SK-N-SH (cell line): ENCODE data around the gene WNT6. TPM values are rescaled to one million over a fixed set of nuclear protein-coding genes. Genes with fewer than 3 reads are reported as not detected.
A peak's percentile ranks its signal among the peaks of the same experiment; 100 is the strongest.

Experiments
- CTCF ChIA-PET: fragments of 300-600, 350-600 bp; formaldehyde crosslinking; extraction: SDS; loops from one replicate; lab custom pipeline; 2021; lab: Yijun Ruan, JAX
- POLR2A ChIA-PET: fragments of 350-600 bp; sonication (Branson Sonifier 250); formaldehyde crosslinking; extraction: SDS; loops from one replicate; lab custom pipeline; 2020; ENCODE audit warnings: antibody characterized with exemption, inconsistent platforms; lab: Yijun Ruan, JAX
- DNase-seq: peaks from one replicate; pipeline ENCODE4 v3.0.0; 2012
- H2AFZ ChIP-seq: fragments of 200-600 bp; sonication (generic); 2 replicates; pipeline ENCODE4 v1.8.1; 2016; ENCODE audit warnings: antibody characterized with exemption, mild to moderate bottlenecking, low read depth
- H3F3A ChIP-seq: fragments of 200-600 bp; sonication (generic); replicated peaks from 2 replicates; pipeline ENCODE3; 2016; ENCODE audit warnings: antibody characterized with exemption, mild to moderate bottlenecking; ENCODE audit not compliant: insufficient read depth
- H3K27ac ChIP-seq, 2 experiments: fragments of 200-500 bp in 1 of 2; fragments of 200-600 bp in 1 of 2; sonication (Bioruptor generic) in 1 of 2; sonication (generic), shearing (Covaris generic) in 1 of 2; 2 replicates each; pipeline versions ENCODE4 v1.5.1 to v1.6.1; 2014 to 2016; ENCODE audit warnings: low read depth in 2 of 2, inconsistent platforms in 1 of 2, low read length in 1 of 2, mild to moderate bottlenecking in 1 of 2, mixed read lengths in 1 of 2
- H3K27me3 ChIP-seq: fragments of 200-600 bp; sonication (generic), shearing (Covaris generic); 2 replicates; pipeline ENCODE4 v1.6.1; 2016; ENCODE audit warnings: mixed run types; ENCODE audit not compliant: insufficient read depth
- H3K36me3 ChIP-seq, 2 experiments: fragments of 200-500 bp in 1 of 2; fragments of 200-600 bp in 1 of 2; sonication (Bioruptor generic) in 1 of 2; sonication (generic) in 1 of 2; replicated peaks in 1 of 2; 2 replicates each; pipeline versions ENCODE3 to v1.5.1; 2014 to 2016; ENCODE audit warnings: low read length in 1 of 2, mild to moderate bottlenecking in 1 of 2; ENCODE audit not compliant: insufficient read depth in 2 of 2, control insufficient read depth in 1 of 2
- H3K4me1 ChIP-seq, 2 experiments: fragments of 200-500 bp in 1 of 2; fragments of 200-600 bp in 1 of 2; sonication (Bioruptor generic) in 1 of 2; sonication (generic), shearing (Covaris generic) in 1 of 2; 2 replicates each; pipeline versions ENCODE4 v1.5.1 to v1.6.1; 2014 to 2016; ENCODE audit warnings: low read depth in 1 of 2, low read length in 1 of 2, mixed run types in 1 of 2; ENCODE audit not compliant: insufficient read depth in 2 of 2, control insufficient read depth in 1 of 2
- H3K4me2 ChIP-seq: fragments of 200-600 bp; sonication (generic), shearing (Covaris generic); 2 replicates; pipeline ENCODE4 v1.6.1; 2017; ENCODE audit warnings: mixed run types
- H3K4me3 ChIP-seq, 2 experiments: fragments of 200-500 bp in 1 of 2; fragments of 200-600 bp in 1 of 2; sonication (Bioruptor generic) in 1 of 2; sonication (generic), shearing (Covaris generic) in 1 of 2; 2 replicates each; pipeline versions ENCODE4 v1.5.1 to v1.8.1; 2014 to 2016; ENCODE audit warnings: low read depth in 2 of 2, inconsistent platforms in 1 of 2, low read length in 1 of 2, mild to moderate bottlenecking in 1 of 2, mixed read lengths in 1 of 2, moderate library complexity in 1 of 2
- H3K79me2 ChIP-seq: fragments of 200-600 bp; sonication (generic); 2 replicates; pipeline ENCODE4 v1.8.1; 2017; ENCODE audit warnings: mild to moderate bottlenecking; ENCODE audit not compliant: insufficient read depth
- H3K9ac ChIP-seq: fragments of 200-600 bp; sonication (generic); 2 replicates; pipeline ENCODE4 v1.6.1; 2017; ENCODE audit warnings: mixed run types
- H3K9me2 ChIP-seq: fragments of 200-600 bp; sonication (generic); 2 replicates; pipeline ENCODE4 v1.6.1; 2017; ENCODE audit warnings: mixed run types
- H3K9me3 ChIP-seq: fragments of 200-600 bp; sonication (generic); 2 replicates; pipeline ENCODE4 v1.6.1; 2017; ENCODE audit warnings: mixed run types, mild to moderate bottlenecking, moderate library complexity
- H4K20me1 ChIP-seq: fragments of 200-600 bp; sonication (generic); 2 replicates; pipeline ENCODE4 v1.6.1; 2017; ENCODE audit warnings: mild to moderate bottlenecking, mixed run types; ENCODE audit not compliant: insufficient read depth
- ELF1 ChIP-seq: IDR thresholded peaks from 2 replicates; pipeline ENCODE4 v1.4.0; 2012
- EP300 ChIP-seq, 2 experiments: IDR thresholded peaks; 2 replicates each; pipeline versions ENCODE4 v1.4.0 to v1.6.1; 2012; ENCODE audit warnings: borderline replicate concordance in 1 of 2, low read depth in 1 of 2, low read length in 1 of 2
- EZH2phosphoT487 ChIP-seq: fragments of 200-600 bp; sonication (generic); IDR thresholded peaks from 2 replicates; pipeline ENCODE4 v1.6.1; 2017; ENCODE audit warnings: low read depth, mixed run types, mild to moderate bottlenecking, antibody characterized with exemption, moderate library complexity, borderline replicate concordance
- FOSL2 ChIP-seq: IDR thresholded peaks from 2 replicates; pipeline ENCODE4 v1.4.0; 2012; ENCODE audit warnings: low read depth, mild to moderate bottlenecking, moderate library complexity, borderline replicate concordance
- FOXJ3 ChIP-seq: sonication (generic); formaldehyde crosslinking; IDR thresholded peaks from 2 replicates; pipeline ENCODE4 v1.5.1; 2020; ENCODE audit warnings: mild to moderate bottlenecking, missing genetic modification reagents
- GABPA ChIP-seq: IDR thresholded peaks from 2 replicates; pipeline ENCODE4 v1.4.0; 2012; ENCODE audit warnings: low read depth, mild to moderate bottlenecking
- JUND ChIP-seq: IDR thresholded peaks from 2 replicates; pipeline ENCODE4 v1.4.0; 2012
- MXI1 ChIP-seq: IDR thresholded peaks from 2 replicates; pipeline ENCODE4 v1.6.1; 2012; ENCODE audit warnings: mild to moderate bottlenecking, low read depth, low read length, improper control_type of control experiment
- NRF1 ChIP-seq: IDR thresholded peaks from 2 replicates; pipeline ENCODE4 v1.6.1; 2012; ENCODE audit warnings: low read depth, mild to moderate bottlenecking, low read length
- POLR2AphosphoS5 ChIP-seq: IDR thresholded peaks from 2 replicates; pipeline ENCODE4 v1.6.1; 2012; ENCODE audit warnings: low read depth, low read length
- RCOR1 ChIP-seq: fragments of 150-350 bp; IDR thresholded peaks from 2 replicates; pipeline ENCODE4 v1.6.1; 2017; ENCODE audit warnings: antibody characterized with exemption, low read length
- RFX5 ChIP-seq: IDR thresholded peaks from 2 replicates; pipeline ENCODE4 v1.6.1; 2012; ENCODE audit warnings: mild to moderate bottlenecking, improper control_type of control experiment, low read length
- RXRA ChIP-seq: IDR thresholded peaks from 2 replicates; pipeline ENCODE4 v1.4.0; 2012; ENCODE audit warnings: low read depth, mild to moderate bottlenecking, borderline replicate concordance
- SIN3A ChIP-seq: IDR thresholded peaks from 2 replicates; pipeline ENCODE4 v1.6.1; 2012; ENCODE audit warnings: low read depth, mild to moderate bottlenecking, low read length, moderate library complexity, borderline replicate concordance
- TCF12 ChIP-seq: IDR thresholded peaks from 2 replicates; pipeline ENCODE4 v1.4.0; 2012
- TEAD4 ChIP-seq: IDR thresholded peaks from 2 replicates; pipeline ENCODE4 v1.4.0; 2012; ENCODE audit warnings: mild to moderate bottlenecking, borderline replicate concordance; ENCODE audit not compliant: insufficient read depth
- WGBS: methylation state at CpG from one replicate; pipeline ENCODE4 v1.1.6; 2017; ENCODE audit warnings: low lambda C conversion rate; 5-methylcytosine and 5-hydroxymethylcytosine counted together
- polyA plus RNA-seq, 3 experiments: library from polyadenylated mRNA; depleted of rRNA; stranded (reverse); fragments of >200 nt; gene quantifications; 2 replicates each; pipeline ENCODE4 v1.2.3, GENCODE V29; 2012

WNT6 gene
- polyA plus RNA-seq, 1 of the 3 experiments (the other 2 are of a cell fraction) = 0.08 TPM

DNA sequence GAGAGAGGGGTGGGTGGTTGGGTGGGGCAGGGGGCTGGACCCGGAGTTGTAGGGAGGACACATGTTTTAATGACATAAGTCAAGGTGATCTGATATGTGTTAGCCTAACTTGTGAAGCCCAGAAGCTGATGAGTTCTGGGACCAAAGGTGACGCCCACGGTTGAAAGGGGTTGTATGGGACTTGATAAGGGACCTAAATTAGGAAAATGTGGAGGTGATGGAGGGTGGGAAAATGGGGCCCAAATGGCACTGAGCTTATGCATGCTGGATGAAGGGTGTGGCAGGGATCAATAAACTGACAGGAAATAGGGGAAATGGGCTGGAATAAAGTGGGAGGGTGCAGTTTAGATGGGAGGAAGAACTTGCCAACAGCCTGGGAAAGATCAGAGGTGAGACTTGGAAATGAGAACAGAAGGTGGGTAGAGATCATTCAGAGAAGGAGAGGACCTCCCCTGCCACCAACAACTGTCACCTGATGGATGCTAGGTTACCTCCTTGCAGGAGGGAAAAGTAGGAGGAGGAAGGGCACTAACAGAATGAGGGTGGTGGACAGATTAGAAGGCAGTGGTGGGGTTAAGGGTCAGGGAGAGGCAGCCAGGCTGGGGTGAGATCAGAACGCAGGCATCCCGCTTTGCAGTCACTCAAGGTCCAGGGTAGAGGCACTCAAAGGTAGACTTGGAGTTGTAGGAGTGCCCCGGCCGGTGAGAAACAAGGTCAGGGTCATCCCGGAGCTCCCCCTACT lies 36.3 kb downstream of the WNT6 start (continued):
- no peak for TF ChIP-seq RCOR1
- no peak for TF ChIP-seq JUND
- TF ChIP-seq SIN3A = no peak
- TF ChIP-seq TCF12 = no peak
- no peak for TF ChIP-seq FOSL2
- no peak for TF ChIP-seq POLR2AphosphoS5
- TF ChIP-seq RFX5 = no peak
- no peak for TF ChIP-seq EZH2phosphoT487
- TF ChIP-seq MXI1 = no peak

DNA sequence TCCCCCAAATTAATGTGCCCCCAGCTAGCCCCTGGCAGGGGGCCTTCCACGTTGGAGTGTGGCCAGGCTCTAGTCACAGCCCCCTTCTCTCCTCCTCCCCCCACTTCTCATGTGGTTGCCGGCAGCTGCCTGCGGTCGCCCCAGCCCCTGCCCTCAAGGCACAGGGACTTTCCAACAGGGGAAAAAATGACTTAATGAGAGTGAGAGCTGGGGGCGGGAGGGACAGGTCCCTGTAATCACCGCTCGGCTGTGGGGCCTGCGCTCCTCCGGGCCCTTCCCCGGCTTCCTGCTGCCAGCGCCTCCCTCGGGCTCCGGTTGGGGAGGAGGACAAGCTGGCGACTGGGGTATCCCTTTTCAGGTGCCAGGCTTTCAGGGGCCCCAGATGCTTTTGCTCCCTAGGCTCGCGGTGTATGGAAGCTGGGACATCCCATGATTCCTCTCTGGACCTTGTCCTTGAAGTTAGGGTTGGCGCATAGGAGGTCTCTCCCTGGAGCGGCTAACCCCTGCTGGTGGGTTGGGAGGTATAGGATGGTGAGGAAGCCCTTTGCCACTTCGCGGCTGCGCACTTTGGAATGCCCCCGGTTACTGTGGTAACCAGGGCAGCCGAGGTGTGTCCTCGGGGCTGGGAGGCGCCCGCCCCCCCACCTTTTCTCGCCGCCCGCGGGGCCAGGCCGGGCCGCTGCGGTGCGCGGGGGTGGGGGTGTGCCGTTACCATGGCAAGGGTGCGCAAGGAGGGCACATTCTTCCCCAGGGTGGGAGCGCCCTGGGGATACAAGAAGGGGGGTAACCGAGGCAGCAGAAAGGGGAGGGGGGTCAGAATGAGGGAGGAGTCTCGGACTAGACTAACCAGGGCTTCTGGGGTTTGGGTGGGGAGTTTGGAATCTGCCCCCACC lies 37.1 kb downstream of the WNT6 start:
- H4K20me1 ChIP-seq = no peaks in the 10 kb centered on the region
- H3K27me3 ChIP-seq = peaks cover 49% of the 10 kb centered on the region
- CTCF ChIA-PET = interaction anchor here (1.1 to 16.1 kb wide), 19 partner anchors 8 to 280 kb away, joined by 3 to 795 read pairs (median 15); partner anchors contain the start of genes CDK5R2, CNPPD1, WNT10A and WNT6
- H3K4me2 ChIP-seq = peak overlapping the region; percentile 37; the same call in 1 of the 2 replicates
- H3K4me1 ChIP-seq = peaks cover 0 to 32% of the 10 kb centered on the region in 2 experiments; a peak in 2 of 4 replicates
- TF ChIP-seq TEAD4 (no peak), FOXJ3 (CRISPR knock-in tag) (no peak), ELF1 (no peak), NRF1 (no peak), GABPA (no peak), RXRA (no peak), SIN3A (no peak), EP300 (IDR thresholded peaks at IDR 0.05; ENCODE audit: borderline replicate concordance in 1 of 2, low read depth in 1 of 2, low read length in 1 of 2) (no peak)
- no peaks in the 10 kb centered on the region for H3K9me2 ChIP-seq
- H3K79me2 ChIP-seq = no peaks in the 10 kb centered on the region
- no peaks in the 10 kb centered on the region for H3K36me3 ChIP-seq
- H3K9ac ChIP-seq = no peak overlapping the region
- H3K27ac ChIP-seq = no peak overlapping the region
- DNase-seq = peak; percentile 74
- POLR2A ChIA-PET = interaction anchor here (0.8 to 2.6 kb wide), 4 partner anchors 16 to 63 kb away, joined by 3 to 20 read pairs (median 6); partner anchors contain the start of gene CDK5R2
- 17% methylated on average over 30 of the region's 40 CpGs for WGBS
- H3F3A ChIP-seq = no peaks in the 10 kb centered on the region
- H3K9me3 ChIP-seq = no peaks in the 10 kb centered on the region
- peak overlapping the region; percentile 3 to 19; a peak in 1 of 4 replicates for H3K4me3 ChIP-seq
- no peak overlapping the region for H2AFZ ChIP-seq
